GM23338 (cell line): ENCODE data around the gene COL20A1. TPM values are rescaled to one million over a fixed set of nuclear protein-coding genes. Genes with fewer than 3 reads are reported as not detected.

Source experiments
- ATAC-seq: fragments of 200-7000 bp; cut with Tn5 transposase; 3 replicates; pipeline ENCODE4 v1.9.1; 2020
- DNase-seq: peaks from one replicate; pipeline ENCODE4 v3.0.0-alpha.2; 2015; ENCODE audit warnings: low spot score
- H2AFZ ChIP-seq: fragments of 200-600 bp; sonication (generic); 2 replicates; pipeline ENCODE4 v1.8.0; 2016; ENCODE audit warnings: antibody characterized with exemption, mild to moderate bottlenecking, moderate library complexity
- H3F3A ChIP-seq: fragments of 200-600 bp; sonication (generic); replicated peaks from 2 replicates; pipeline ENCODE4 v1.8.0; 2017; ENCODE audit warnings: antibody characterized with exemption, mixed run types, low read depth
- H3K27ac ChIP-seq: fragments of 200-600 bp; sonication (generic); 2 replicates; pipeline ENCODE4 v1.6.1; 2016; ENCODE audit warnings: low read depth
- H3K27me3 ChIP-seq: fragments of 200-600 bp; sonication (generic); 2 replicates; pipeline ENCODE4 v1.8.0; 2016; ENCODE audit warnings: mild to moderate bottlenecking, mixed run types, moderate library complexity; ENCODE audit not compliant: insufficient read depth
- H3K36me3 ChIP-seq: fragments of 200-600 bp; sonication (generic); 2 replicates; pipeline ENCODE4 v1.8.0; 2016; ENCODE audit warnings: mild to moderate bottlenecking; ENCODE audit not compliant: insufficient read depth
- H3K4me1 ChIP-seq: fragments of 200-600 bp; sonication (generic); 2 replicates; pipeline ENCODE4 v1.8.0; 2016; ENCODE audit warnings: mild to moderate bottlenecking, moderate library complexity; ENCODE audit not compliant: insufficient read depth
- H3K4me2 ChIP-seq: fragments of 200-600 bp; sonication (generic); 2 replicates; pipeline ENCODE4 v1.7.1; 2017; ENCODE audit warnings: mixed run types
- H3K4me3 ChIP-seq: fragments of 200-600 bp; sonication (generic); 2 replicates; pipeline ENCODE4 v1.6.1; 2016; ENCODE audit warnings: mixed run types
- H3K79me2 ChIP-seq: fragments of 200-600 bp; sonication (generic); replicated peaks from 2 replicates; pipeline ENCODE4 v1.8.0; 2017; ENCODE audit warnings: mild to moderate bottlenecking; ENCODE audit not compliant: insufficient read depth
- H3K9me2 ChIP-seq: fragments of 200-600 bp; sonication (generic); 2 replicates; pipeline ENCODE4 v1.8.0; 2017; ENCODE audit not compliant: insufficient read depth
- H4K20me1 ChIP-seq: fragments of 200-600 bp; sonication (generic); replicated peaks from 2 replicates; pipeline ENCODE4 v1.8.0; 2017; ENCODE audit warnings: mild to moderate bottlenecking; ENCODE audit not compliant: insufficient read depth
- H3K27ac Mint-ChIP-seq: 2 replicates; pipeline ENCODE4 v1.8.0; 2020; ENCODE audit warnings: inconsistent platforms, mild to moderate bottlenecking, moderate library complexity, mixed read lengths
- H3K27me3 Mint-ChIP-seq: 3 replicates; pipeline ENCODE4 v1.8.0; 2022; ENCODE audit warnings: low read depth, mild to moderate bottlenecking, moderate library complexity, mixed read lengths, inconsistent platforms; ENCODE audit not compliant: insufficient read depth, poor library complexity
- H3K36me3 Mint-ChIP-seq: 3 replicates; pipeline ENCODE4 v1.8.0; 2021; ENCODE audit warnings: low read depth, mild to moderate bottlenecking, inconsistent platforms, moderate library complexity, mixed read lengths
- H3K4me1 Mint-ChIP-seq: 3 replicates; pipeline ENCODE4 v1.8.0; 2020; ENCODE audit warnings: mild to moderate bottlenecking, inconsistent platforms, mixed read lengths
- H3K4me3 Mint-ChIP-seq: 3 replicates; pipeline ENCODE4 v1.8.0; 2021; ENCODE audit warnings: moderate library complexity, mild to moderate bottlenecking, inconsistent platforms, mixed read lengths
- H3K9me3 Mint-ChIP-seq: 3 replicates; pipeline ENCODE4 v1.8.0; 2020; ENCODE audit warnings: moderate library complexity, mild to moderate bottlenecking, inconsistent platforms, mixed read lengths
- CREB1 ChIP-seq: fragments of 250-450 bp; sonication (Bioruptor Pico); IDR thresholded peaks from 2 replicates; pipeline ENCODE4 v1.5.0; 2020; ENCODE audit warnings: low read depth, mild to moderate bottlenecking, moderate library complexity
- POLR2AphosphoS5 ChIP-seq: IDR thresholded peaks from 2 replicates; pipeline ENCODE4 v1.6.1; 2016; ENCODE audit warnings: antibody characterized with exemption, low read depth
- ZNF331 ChIP-seq: fragments of 250-450 bp; sonication (Bioruptor Pico); IDR thresholded peaks from 2 replicates; pipeline ENCODE4 v1.5.0; 2020; ENCODE audit warnings: low read depth, mild to moderate bottlenecking, moderate library complexity
- polyA plus RNA-seq: library from polyadenylated mRNA; unstranded; fragments of >200 nt; fragmentation: Nextera tagmentation; extraction: Ambion mirVana; gene quantifications from 2 replicates; pipeline ENCODE4 v1.2.1, GENCODE V29; 2016
- total RNA-seq: library from RNA; depleted of rRNA; stranded (reverse); fragments of >200 nt; shearing (Covaris generic); gene quantifications from 2 replicates; pipeline ENCODE4 v1.2.3, GENCODE V29; 2014
- TF ChIP-seq, protein P1 (sequence below): IDR thresholded peaks from one replicate; pipeline ENCODE4 v1.6.1; 2018; ENCODE audit warnings: antibody characterized with exemption; ENCODE audit not compliant: unreplicated experiment
- TF ChIP-seq, protein P2 (sequence below): fragments of 250-450 bp; sonication (Bioruptor Pico); IDR thresholded peaks from 2 replicates; pipeline ENCODE4 v1.5.0; 2020; ENCODE audit warnings: mild to moderate bottlenecking, moderate library complexity

Gene COL20A1
- total and polyA plus RNA-seq, 2 experiments from 2014 or later: 0.28 to 0.79 TPM

DNA sequence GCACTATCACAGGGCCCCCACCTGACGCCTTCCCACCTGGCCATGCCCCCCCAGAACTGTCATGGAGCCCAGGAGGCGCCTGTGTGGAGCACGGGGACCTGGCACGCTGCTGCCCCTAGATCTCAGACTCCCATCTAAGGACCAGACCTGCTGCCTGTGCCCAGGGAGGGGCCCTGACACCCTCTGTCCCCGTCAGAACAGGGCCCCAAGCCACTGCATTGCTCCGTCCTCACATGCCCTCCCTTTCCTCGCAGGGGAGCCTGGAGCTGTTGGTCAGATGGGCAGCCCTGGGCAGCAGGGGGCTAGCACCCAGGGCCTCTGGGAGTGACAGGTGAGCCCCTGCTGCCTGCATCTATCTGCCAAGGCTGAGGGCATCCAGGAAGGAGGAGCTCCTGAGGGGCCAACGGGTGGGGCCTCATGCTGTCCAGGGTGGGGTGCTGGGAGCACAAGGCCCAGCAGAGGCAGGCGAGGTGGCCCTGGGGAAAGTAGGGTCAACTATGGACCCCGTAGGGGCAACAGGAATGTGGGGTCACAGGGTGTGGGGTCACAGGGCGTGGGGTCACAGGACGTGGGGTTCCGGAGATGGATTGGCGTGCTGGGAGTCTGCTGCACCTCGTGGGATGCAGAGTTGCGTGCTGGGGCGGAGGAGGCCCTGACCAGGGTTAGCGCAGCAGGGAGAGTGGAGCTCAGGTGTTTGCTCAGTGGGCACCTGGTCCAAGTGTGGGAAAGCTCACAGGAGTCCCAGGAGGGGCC lies 36.5 kb downstream of the COL20A1 start:
- no peaks in the 10 kb centered on the region for H3K4me1 Mint-ChIP-seq
- ATAC-seq: no peak
- Histone ChIP-seq H2AFZ (no peak overlapping the region), H3K4me2 (no peak overlapping the region), H3F3A (no peaks in the 10 kb centered on the region), H3K4me3 (no peak overlapping the region), H3K9me2 (peaks cover under 1% of the 10 kb centered on the region; the same call in 1 of the 2 replicates), H3K27ac (no peak overlapping the region), H3K79me2 (no peaks in the 10 kb centered on the region), H3K27me3 (no peaks in the 10 kb centered on the region), H3K36me3 (no peaks in the 10 kb centered on the region), H3K4me1 (no peaks in the 10 kb centered on the region; the same call in 1 of the 2 replicates), H4K20me1 (no peaks in the 10 kb centered on the region)
- H3K27me3 Mint-ChIP-seq: peaks cover 15% of the 10 kb centered on the region
- DNase-seq: no peak
- TF ChIP-seq ZNF331 (CRISPR knock-in tag): no peak
- peaks cover 17% of the 10 kb centered on the region for H3K9me3 Mint-ChIP-seq
- no peak overlapping the region for H3K4me3 Mint-ChIP-seq
- peaks cover 12% of the 10 kb centered on the region for H3K36me3 Mint-ChIP-seq
- H3K27ac Mint-ChIP-seq: no peak overlapping the region

DNA sequence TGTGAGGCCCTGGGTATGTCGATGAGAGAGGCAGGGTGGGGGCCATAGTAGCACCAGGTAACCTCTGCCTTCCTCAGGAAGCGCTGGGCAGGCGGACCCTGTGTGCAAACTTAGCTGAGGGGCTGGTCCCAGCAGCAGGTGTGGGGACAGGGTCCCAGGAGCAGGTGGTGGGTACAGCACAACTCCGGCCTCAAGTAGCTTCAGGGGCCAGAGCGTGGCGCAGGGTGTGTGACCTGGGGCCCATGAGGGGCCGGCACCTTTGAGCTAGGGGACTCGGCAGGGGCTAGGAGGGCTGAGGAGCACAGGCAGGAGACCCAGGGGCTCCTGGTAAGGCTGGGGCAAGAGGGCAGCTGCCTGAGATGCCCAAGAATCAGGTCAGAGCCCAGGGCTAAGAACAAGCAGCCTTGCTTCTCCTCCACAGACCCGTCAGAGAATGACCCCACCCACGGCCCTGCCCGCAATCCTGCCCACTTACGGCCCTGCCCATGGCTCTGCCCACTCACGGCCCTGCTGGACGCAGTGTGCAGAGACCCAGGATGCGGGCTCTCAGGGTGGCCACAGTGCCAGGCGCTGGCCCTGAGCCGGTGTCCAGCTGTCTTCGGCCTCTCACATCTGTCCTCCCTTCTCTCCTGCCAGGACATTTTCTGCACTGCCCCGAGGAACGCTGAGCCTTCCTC lies 37.2 kb downstream of the COL20A1 start:
- Histone ChIP-seq H3K79me2 (no peaks in the 10 kb centered on the region), H3K4me1 (no peaks in the 10 kb centered on the region; the same call in 1 of the 2 replicates), H2AFZ (no peak overlapping the region), H3K27me3 (no peaks in the 10 kb centered on the region), H3K27ac (no peak overlapping the region), H4K20me1 (no peaks in the 10 kb centered on the region), H3K36me3 (no peaks in the 10 kb centered on the region), H3F3A (no peaks in the 10 kb centered on the region), H3K4me3 (no peak overlapping the region), H3K9me2 (peaks cover 3% of the 10 kb centered on the region; the same call in 1 of the 2 replicates), H3K4me2 (no peak overlapping the region)
- H3K4me3 Mint-ChIP-seq: no peak overlapping the region
- no peak overlapping the region for H3K27ac Mint-ChIP-seq
- no peaks in the 10 kb centered on the region for H3K4me1 Mint-ChIP-seq
- DNase-seq (no peak), ATAC-seq (no peak)
- no peak for TF ChIP-seq CREB1
- TF ChIP-seq, protein P1, sequence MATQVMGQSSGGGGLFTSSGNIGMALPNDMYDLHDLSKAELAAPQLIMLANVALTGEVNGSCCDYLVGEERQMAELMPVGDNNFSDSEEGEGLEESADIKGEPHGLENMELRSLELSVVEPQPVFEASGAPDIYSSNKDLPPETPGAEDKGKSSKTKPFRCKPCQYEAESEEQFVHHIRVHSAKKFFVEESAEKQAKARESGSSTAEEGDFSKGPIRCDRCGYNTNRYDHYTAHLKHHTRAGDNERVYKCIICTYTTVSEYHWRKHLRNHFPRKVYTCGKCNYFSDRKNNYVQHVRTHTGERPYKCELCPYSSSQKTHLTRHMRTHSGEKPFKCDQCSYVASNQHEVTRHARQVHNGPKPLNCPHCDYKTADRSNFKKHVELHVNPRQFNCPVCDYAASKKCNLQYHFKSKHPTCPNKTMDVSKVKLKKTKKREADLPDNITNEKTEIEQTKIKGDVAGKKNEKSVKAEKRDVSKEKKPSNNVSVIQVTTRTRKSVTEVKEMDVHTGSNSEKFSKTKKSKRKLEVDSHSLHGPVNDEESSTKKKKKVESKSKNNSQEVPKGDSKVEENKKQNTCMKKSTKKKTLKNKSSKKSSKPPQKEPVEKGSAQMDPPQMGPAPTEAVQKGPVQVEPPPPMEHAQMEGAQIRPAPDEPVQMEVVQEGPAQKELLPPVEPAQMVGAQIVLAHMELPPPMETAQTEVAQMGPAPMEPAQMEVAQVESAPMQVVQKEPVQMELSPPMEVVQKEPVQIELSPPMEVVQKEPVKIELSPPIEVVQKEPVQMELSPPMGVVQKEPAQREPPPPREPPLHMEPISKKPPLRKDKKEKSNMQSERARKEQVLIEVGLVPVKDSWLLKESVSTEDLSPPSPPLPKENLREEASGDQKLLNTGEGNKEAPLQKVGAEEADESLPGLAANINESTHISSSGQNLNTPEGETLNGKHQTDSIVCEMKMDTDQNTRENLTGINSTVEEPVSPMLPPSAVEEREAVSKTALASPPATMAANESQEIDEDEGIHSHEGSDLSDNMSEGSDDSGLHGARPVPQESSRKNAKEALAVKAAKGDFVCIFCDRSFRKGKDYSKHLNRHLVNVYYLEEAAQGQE: no peak
- no peak for TF ChIP-seq POLR2AphosphoS5
- TF ChIP-seq, protein P2, sequence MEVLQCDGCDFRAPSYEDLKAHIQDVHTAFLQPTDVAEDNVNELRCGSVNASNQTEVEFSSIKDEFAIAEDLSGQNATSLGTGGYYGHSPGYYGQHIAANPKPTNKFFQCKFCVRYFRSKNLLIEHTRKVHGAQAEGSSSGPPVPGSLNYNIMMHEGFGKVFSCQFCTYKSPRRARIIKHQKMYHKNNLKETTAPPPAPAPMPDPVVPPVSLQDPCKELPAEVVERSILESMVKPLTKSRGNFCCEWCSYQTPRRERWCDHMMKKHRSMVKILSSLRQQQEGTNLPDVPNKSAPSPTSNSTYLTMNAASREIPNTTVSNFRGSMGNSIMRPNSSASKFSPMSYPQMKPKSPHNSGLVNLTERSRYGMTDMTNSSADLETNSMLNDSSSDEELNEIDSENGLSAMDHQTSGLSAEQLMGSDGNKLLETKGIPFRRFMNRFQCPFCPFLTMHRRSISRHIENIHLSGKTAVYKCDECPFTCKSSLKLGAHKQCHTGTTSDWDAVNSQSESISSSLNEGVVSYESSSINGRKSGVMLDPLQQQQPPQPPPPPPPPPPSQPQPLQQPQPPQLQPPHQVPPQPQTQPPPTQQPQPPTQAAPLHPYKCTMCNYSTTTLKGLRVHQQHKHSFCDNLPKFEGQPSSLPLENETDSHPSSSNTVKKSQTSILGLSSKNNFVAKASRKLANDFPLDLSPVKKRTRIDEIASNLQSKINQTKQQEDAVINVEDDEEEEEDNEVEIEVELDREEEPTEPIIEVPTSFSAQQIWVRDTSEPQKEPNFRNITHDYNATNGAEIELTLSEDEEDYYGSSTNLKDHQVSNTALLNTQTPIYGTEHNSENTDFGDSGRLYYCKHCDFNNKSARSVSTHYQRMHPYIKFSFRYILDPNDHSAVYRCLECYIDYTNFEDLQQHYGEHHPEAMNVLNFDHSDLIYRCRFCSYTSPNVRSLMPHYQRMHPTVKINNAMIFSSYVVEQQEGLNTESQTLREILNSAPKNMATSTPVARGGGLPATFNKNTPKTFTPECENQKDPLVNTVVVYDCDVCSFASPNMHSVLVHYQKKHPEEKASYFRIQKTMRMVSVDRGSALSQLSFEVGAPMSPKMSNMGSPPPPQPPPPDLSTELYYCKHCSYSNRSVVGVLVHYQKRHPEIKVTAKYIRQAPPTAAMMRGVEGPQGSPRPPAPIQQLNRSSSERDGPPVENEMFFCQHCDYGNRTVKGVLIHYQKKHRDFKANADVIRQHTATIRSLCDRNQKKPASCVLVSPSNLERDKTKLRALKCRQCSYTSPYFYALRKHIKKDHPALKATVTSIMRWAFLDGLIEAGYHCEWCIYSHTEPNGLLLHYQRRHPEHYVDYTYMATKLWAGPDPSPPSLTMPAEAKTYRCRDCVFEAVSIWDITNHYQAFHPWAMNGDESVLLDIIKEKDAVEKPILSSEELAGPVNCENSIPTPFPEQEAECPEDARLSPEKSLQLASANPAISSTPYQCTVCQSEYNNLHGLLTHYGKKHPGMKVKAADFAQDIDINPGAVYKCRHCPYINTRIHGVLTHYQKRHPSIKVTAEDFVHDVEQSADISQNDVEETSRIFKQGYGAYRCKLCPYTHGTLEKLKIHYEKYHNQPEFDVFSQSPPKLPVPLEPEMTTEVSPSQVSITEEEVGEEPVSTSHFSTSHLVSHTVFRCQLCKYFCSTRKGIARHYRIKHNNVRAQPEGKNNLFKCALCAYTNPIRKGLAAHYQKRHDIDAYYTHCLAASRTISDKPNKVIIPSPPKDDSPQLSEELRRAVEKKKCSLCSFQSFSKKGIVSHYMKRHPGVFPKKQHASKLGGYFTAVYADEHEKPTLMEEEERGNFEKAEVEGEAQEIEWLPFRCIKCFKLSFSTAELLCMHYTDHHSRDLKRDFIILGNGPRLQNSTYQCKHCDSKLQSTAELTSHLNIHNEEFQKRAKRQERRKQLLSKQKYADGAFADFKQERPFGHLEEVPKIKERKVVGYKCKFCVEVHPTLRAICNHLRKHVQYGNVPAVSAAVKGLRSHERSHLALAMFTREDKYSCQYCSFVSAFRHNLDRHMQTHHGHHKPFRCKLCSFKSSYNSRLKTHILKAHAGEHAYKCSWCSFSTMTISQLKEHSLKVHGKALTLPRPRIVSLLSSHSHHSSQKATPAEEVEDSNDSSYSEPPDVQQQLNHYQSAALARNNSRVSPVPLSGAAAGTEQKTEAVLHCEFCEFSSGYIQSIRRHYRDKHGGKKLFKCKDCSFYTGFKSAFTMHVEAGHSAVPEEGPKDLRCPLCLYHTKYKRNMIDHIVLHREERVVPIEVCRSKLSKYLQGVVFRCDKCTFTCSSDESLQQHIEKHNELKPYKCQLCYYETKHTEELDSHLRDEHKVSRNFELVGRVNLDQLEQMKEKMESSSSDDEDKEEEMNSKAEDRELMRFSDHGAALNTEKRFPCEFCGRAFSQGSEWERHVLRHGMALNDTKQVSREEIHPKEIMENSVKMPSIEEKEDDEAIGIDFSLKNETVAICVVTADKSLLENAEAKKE: no peak
- H3K36me3 Mint-ChIP-seq: peaks cover 17% of the 10 kb centered on the region
- H3K9me3 Mint-ChIP-seq: peaks cover 21% of the 10 kb centered on the region
- peaks cover 19% of the 10 kb centered on the region for H3K27me3 Mint-ChIP-seq
